ENCODE data around the gene GPR32. TPM values are rescaled to one million over a fixed set of nuclear protein-coding genes. Genes with fewer than 3 reads are reported as not detected.

Gene GPR32
- polyA plus RNA-seq, 1 donor from 2014 or later, result not detected

DNA sequence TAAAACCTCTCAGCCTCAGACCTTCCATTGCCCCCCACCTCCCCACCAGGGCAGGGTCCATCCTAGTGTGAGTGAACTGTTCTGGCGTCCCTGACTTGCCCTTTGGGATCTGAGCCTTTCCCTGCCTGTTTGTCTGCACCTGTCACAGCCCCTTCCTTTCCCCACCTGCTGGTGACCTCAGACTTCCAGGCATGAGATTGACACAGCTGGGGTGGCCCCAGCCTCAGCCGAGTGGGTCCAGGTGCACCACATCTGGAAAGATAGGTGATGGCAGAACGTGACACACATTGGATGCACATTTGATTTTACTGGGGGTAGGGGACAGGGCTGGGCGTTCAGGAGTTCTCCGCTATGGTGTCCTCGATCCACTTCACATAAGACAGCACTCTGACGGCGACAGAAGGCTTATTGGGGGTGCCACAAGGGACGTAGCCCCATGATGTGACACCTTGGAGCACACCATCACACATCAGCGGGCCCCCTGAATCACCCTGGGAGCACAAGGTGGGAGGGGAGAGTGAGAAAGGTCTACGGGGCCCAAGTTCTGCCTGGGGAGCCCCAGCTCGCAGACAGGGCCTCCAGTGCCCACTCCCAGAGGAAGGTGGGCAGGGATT, 48.7 kb downstream of the GPR32 start:
- Histone ChIP-seq H3K27ac (ENCODE audit: low read length) (no peak overlapping the region), H4K20me1 (ENCODE audit: insufficient read depth) (no peaks in the 10 kb centered on the region), H3K9me3 (ENCODE audit: low read length) (no peaks in the 10 kb centered on the region), H3F3A (ENCODE audit: insufficient read depth, low read length, poor library complexity, severe bottlenecking) (no peaks in the 10 kb centered on the region), H3K9me2 (ENCODE audit: insufficient read depth, low read length) (no peaks in the 10 kb centered on the region), H3K4me2 (ENCODE audit: low read length) (no peak overlapping the region), H3K79me2 (replicated peaks; ENCODE audit: insufficient read depth, low read length) (no peaks in the 10 kb centered on the region), H3K4me3 (ENCODE audit: low read length) (no peak overlapping the region), H3K27me3 (ENCODE audit: insufficient read depth, low read depth, low read length) (peaks cover 62% of the 10 kb centered on the region), H3K9ac (ENCODE audit: low read length) (no peak overlapping the region), H2AFZ (ENCODE audit: low read depth, low read length) (no peak overlapping the region), H3K36me3 (ENCODE audit: insufficient read depth, low read length) (no peaks in the 10 kb centered on the region)
- TF ChIP-seq EP300 (conservative IDR thresholded peaks at IDR 0.05; ENCODE audit: poor library complexity, severe bottlenecking) (no peak), SMC3 (conservative IDR thresholded peaks at IDR 0.05; ENCODE audit: poor library complexity) (no peak), RAD21 (conservative IDR thresholded peaks at IDR 0.05) (no peak), MXI1 (conservative IDR thresholded peaks at IDR 0.05; ENCODE audit: poor library complexity, severe bottlenecking) (no peak)
- TF ChIP-seq, protein P1, sequence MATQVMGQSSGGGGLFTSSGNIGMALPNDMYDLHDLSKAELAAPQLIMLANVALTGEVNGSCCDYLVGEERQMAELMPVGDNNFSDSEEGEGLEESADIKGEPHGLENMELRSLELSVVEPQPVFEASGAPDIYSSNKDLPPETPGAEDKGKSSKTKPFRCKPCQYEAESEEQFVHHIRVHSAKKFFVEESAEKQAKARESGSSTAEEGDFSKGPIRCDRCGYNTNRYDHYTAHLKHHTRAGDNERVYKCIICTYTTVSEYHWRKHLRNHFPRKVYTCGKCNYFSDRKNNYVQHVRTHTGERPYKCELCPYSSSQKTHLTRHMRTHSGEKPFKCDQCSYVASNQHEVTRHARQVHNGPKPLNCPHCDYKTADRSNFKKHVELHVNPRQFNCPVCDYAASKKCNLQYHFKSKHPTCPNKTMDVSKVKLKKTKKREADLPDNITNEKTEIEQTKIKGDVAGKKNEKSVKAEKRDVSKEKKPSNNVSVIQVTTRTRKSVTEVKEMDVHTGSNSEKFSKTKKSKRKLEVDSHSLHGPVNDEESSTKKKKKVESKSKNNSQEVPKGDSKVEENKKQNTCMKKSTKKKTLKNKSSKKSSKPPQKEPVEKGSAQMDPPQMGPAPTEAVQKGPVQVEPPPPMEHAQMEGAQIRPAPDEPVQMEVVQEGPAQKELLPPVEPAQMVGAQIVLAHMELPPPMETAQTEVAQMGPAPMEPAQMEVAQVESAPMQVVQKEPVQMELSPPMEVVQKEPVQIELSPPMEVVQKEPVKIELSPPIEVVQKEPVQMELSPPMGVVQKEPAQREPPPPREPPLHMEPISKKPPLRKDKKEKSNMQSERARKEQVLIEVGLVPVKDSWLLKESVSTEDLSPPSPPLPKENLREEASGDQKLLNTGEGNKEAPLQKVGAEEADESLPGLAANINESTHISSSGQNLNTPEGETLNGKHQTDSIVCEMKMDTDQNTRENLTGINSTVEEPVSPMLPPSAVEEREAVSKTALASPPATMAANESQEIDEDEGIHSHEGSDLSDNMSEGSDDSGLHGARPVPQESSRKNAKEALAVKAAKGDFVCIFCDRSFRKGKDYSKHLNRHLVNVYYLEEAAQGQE (IDR thresholded peaks at IDR 0.05; ENCODE audit: borderline replicate concordance), result no peak

- Histone ChIP-seq H3F3A (ENCODE audit: insufficient read depth, low read length, poor library complexity, severe bottlenecking) (no peaks in the 10 kb centered on the region), H3K9me3 (ENCODE audit: low read length) (no peaks in the 10 kb centered on the region), H3K4me2 (ENCODE audit: low read length) (no peak overlapping the region), H3K4me3 (ENCODE audit: low read length) (no peak overlapping the region), H3K36me3 (ENCODE audit: insufficient read depth, low read length) (no peaks in the 10 kb centered on the region), H3K9ac (ENCODE audit: low read length) (no peak overlapping the region), H3K27me3 (ENCODE audit: insufficient read depth, low read depth, low read length) (peaks cover 62% of the 10 kb centered on the region), H3K27ac (ENCODE audit: low read length) (no peak overlapping the region), H3K9me2 (ENCODE audit: insufficient read depth, low read length) (no peaks in the 10 kb centered on the region), H4K20me1 (ENCODE audit: insufficient read depth) (no peaks in the 10 kb centered on the region), H3K79me2 (replicated peaks; ENCODE audit: insufficient read depth, low read length) (no peaks in the 10 kb centered on the region), H2AFZ (ENCODE audit: low read depth, low read length) (no peak overlapping the region)
- TF ChIP-seq POLR2AphosphoS5 (IDR thresholded peaks at IDR 0.05), result no peak
- no peak for TF ChIP-seq CTCF (IDR thresholded peaks at IDR 0.05; ENCODE audit: poor library complexity, severe bottlenecking)
These were observed 49.4 kb downstream of the GPR32 start for GRCh38 chr19:50819636-50820035.

DNA sequence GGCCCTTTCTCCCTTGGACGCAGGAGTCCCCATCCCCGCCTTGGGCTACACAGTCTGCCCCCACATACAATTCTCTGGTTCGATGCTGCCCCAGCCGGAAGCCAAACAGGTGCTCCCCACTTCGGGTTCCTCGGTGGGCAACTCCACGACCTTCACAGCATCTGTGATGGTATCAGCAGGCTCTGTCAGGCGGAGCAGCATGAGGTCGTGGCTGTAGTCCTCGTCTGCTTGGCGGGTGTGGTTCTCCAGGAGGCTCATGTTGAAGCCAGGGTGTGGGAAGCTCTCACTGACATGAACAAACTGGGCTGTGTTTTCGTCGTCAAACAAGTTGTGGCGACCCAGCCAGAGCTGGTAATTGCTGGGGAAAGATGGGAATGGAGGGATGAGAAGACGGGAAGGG, 49.8 kb downstream of the GPR32 start:
- Histone ChIP-seq H3K27me3 (ENCODE audit: insufficient read depth, low read depth, low read length) (peaks cover 62% of the 10 kb centered on the region), H3K79me2 (replicated peaks; ENCODE audit: insufficient read depth, low read length) (no peaks in the 10 kb centered on the region), H2AFZ (ENCODE audit: low read depth, low read length) (no peak overlapping the region), H3K4me3 (ENCODE audit: low read length) (no peak overlapping the region), H3K9ac (ENCODE audit: low read length) (no peak overlapping the region), H4K20me1 (ENCODE audit: insufficient read depth) (no peaks in the 10 kb centered on the region), H3F3A (ENCODE audit: insufficient read depth, low read length, poor library complexity, severe bottlenecking) (no peaks in the 10 kb centered on the region), H3K36me3 (ENCODE audit: insufficient read depth, low read length) (no peaks in the 10 kb centered on the region), H3K27ac (ENCODE audit: low read length) (no peak overlapping the region), H3K4me2 (ENCODE audit: low read length) (no peak overlapping the region), H3K9me3 (ENCODE audit: low read length) (no peaks in the 10 kb centered on the region), H3K9me2 (ENCODE audit: insufficient read depth, low read length) (no peaks in the 10 kb centered on the region)
- TF ChIP-seq EZH2 (IDR thresholded peaks at IDR 0.05; ENCODE audit: borderline replicate concordance, insufficient read depth, low read length, poor library complexity, severe bottlenecking), result no peak
- TF ChIP-seq, protein P1 (IDR thresholded peaks at IDR 0.05; ENCODE audit: borderline replicate concordance), result no peak
- TF ChIP-seq MXI1 (conservative IDR thresholded peaks at IDR 0.05; ENCODE audit: poor library complexity, severe bottlenecking), result no peak
- TF ChIP-seq POLR2AphosphoS5 (IDR thresholded peaks at IDR 0.05), result no peak
- TF ChIP-seq SMC3 (conservative IDR thresholded peaks at IDR 0.05; ENCODE audit: poor library complexity), result no peak
- TF ChIP-seq RAD21 (conservative IDR thresholded peaks at IDR 0.05), result no peak
- TF ChIP-seq TAF1 (IDR thresholded peaks at IDR 0.05; ENCODE audit: low read depth), result no peak
- no peak for TF ChIP-seq EP300 (conservative IDR thresholded peaks at IDR 0.05; ENCODE audit: poor library complexity, severe bottlenecking)
- no peak for TF ChIP-seq CTCF (IDR thresholded peaks at IDR 0.05; ENCODE audit: poor library complexity, severe bottlenecking)

All from neural cell (in vitro differentiated cells).